ENCODE data around the gene IQCB1. TPM values are rescaled to one million over a fixed set of nuclear protein-coding genes. Genes with fewer than 3 reads are reported as not detected.
"Not testable (repeated sequence)": the region's sequence is repeated elsewhere in the genome, so short reads cannot be mapped to it uniquely, and the experiment has no call there.

Gene IQCB1
- total and polyA plus RNA-seq, 7 experiments from 2014 or later, result 20.3 to 45.6 (median 35.6) TPM

- Mint-ChIP-seq H3K9me3 (no peaks in the 10 kb centered on the region), H3K4me3 (no peak overlapping the region), H3K4me1 (peaks cover 0 to 5% (median 0%) of the 10 kb centered on the region in 7 donors), H3K36me3 (peaks cover 6 to 44% (median 23%) of the 10 kb centered on the region in 5 donors), H3K27me3 (no peaks in the 10 kb centered on the region), H3K27ac (no peak overlapping the region)
- ChIA-PET CTCF (no interaction called here), POLR2A (no interaction called here)
- Histone ChIP-seq H3K4me3 (ENCODE audit: low read length) (no peak overlapping the region), H3K27ac (ENCODE audit: low read depth, low read length) (no peak overlapping the region), H3K4me1 (ENCODE audit: control insufficient read depth in 2 of 2, insufficient read depth in 2 of 2, low read length in 2 of 2) (no peaks in the 10 kb centered on the region), H3K27me3 (ENCODE audit: control insufficient read depth in 2 of 2, insufficient read depth in 2 of 2, low read length in 2 of 2) (no peaks in the 10 kb centered on the region), H3K36me3 (ENCODE audit: control insufficient read depth in 2 of 3, insufficient read depth in 3 of 3, low read length in 3 of 3) (peaks cover 0 to 20% (median 9%) of the 10 kb centered on the region in 3 experiments), H3K9me3 (ENCODE audit: control insufficient read depth in 2 of 3, low read length in 3 of 3) (no peaks in the 10 kb centered on the region)
- DNase-seq (no peak), ATAC-seq (no peak)
- intact Hi-C loops (cut with micrococcal nuclease), result no loop called here
Measured at GRCh38 chr3:121794264-121794983, 40.4 kb downstream of the IQCB1 start.

GRCh38 chr3:121793078-121793477 lies 41.8 kb downstream of the IQCB1 start:
- intact Hi-C loops (cut with micrococcal nuclease), result no loop called here
- peaks cover 13 to 33% (median 13%) of the 10 kb centered on the region in 3 experiments for H3K36me3 ChIP-seq (ENCODE audit: control insufficient read depth in 2 of 3, insufficient read depth in 3 of 3, low read length in 3 of 3)
- Mint-ChIP-seq H3K27ac (no peak overlapping the region), H3K27me3 (no peaks in the 10 kb centered on the region), H3K4me1 (peaks cover 0 to 5% (median 0%) of the 10 kb centered on the region in 7 donors), H3K36me3 (peaks cover 18 to 57% (median 36%) of the 10 kb centered on the region in 5 donors), H3K4me3 (no peak overlapping the region), H3K9me3 (no peaks in the 10 kb centered on the region)
- ChIA-PET POLR2A (no interaction called here), CTCF (no interaction called here)
- DNase-seq (no peak), ATAC-seq (no peak)
- no peaks in the 10 kb centered on the region for H3K4me1 ChIP-seq (ENCODE audit: control insufficient read depth in 2 of 2, insufficient read depth in 2 of 2, low read length in 2 of 2)
- no peaks in the 10 kb centered on the region for H3K27me3 ChIP-seq (ENCODE audit: control insufficient read depth in 2 of 2, insufficient read depth in 2 of 2, low read length in 2 of 2)
- H3K27ac ChIP-seq (ENCODE audit: low read depth, low read length), result no peak overlapping the region
- no peaks in the 10 kb centered on the region for H3K9me3 ChIP-seq (ENCODE audit: control insufficient read depth in 2 of 3, low read length in 3 of 3)
- H3K4me3 ChIP-seq (ENCODE audit: low read length), result no peak overlapping the region

GRCh38 chr3:121786485-121786884 lies 48.4 kb downstream of the IQCB1 start:
- Mint-ChIP-seq H3K4me3 (no peak overlapping the region), H3K27me3 (no peaks in the 10 kb centered on the region), H3K36me3 (peaks cover 23 to 79% (median 60%) of the 10 kb centered on the region in 5 donors), H3K9me3 (no peaks in the 10 kb centered on the region), H3K27ac (no peak overlapping the region), H3K4me1 (peaks cover 0 to 5% (median 0%) of the 10 kb centered on the region in 7 donors)
- intact Hi-C loops (cut with micrococcal nuclease), result no loop called here
- no peak overlapping the region for H3K4me3 ChIP-seq (ENCODE audit: low read length)
- no peaks in the 10 kb centered on the region for H3K9me3 ChIP-seq (ENCODE audit: control insufficient read depth in 2 of 3, low read length in 3 of 3)
- H3K27me3 ChIP-seq (ENCODE audit: control insufficient read depth in 2 of 2, insufficient read depth in 2 of 2, low read length in 2 of 2), result no peaks in the 10 kb centered on the region
- H3K4me1 ChIP-seq (ENCODE audit: control insufficient read depth in 2 of 2, insufficient read depth in 2 of 2, low read length in 2 of 2), result no peaks in the 10 kb centered on the region
- H3K36me3 ChIP-seq (ENCODE audit: control insufficient read depth in 2 of 3, insufficient read depth in 3 of 3, low read length in 3 of 3), result peaks cover 12 to 33% (median 17%) of the 10 kb centered on the region in 3 experiments
- ATAC-seq (no peak), DNase-seq (no peak)
- no peak overlapping the region for H3K27ac ChIP-seq (ENCODE audit: low read depth, low read length)
- CTCF ChIA-PET, result interaction anchor here (0.6 kb wide), 1 partner anchor 217 kb away, joined by 3 read pairs; no protein-coding TSS in a partner anchor
- POLR2A ChIA-PET, result no interaction called here

GRCh38 chr3:121782784-121783183 lies 52.1 kb downstream of the IQCB1 start:
- H3K36me3 Mint-ChIP-seq, result peaks cover 20 to 84% (median 64%) of the 10 kb centered on the region in 5 donors
- H3K4me1 Mint-ChIP-seq, result peaks cover 0 to 11% (median 0%) of the 10 kb centered on the region in 7 donors
- H3K9me3 ChIP-seq (ENCODE audit: control insufficient read depth in 2 of 3, low read length in 3 of 3); H3K4me3 Mint-ChIP-seq; POLR2A ChIA-PET; H3K4me3 ChIP-seq (ENCODE audit: low read length); H3K27me3 ChIP-seq (ENCODE audit: control insufficient read depth in 2 of 2, insufficient read depth in 2 of 2, low read length in 2 of 2); CTCF ChIA-PET; H3K27me3 Mint-ChIP-seq; H3K4me1 ChIP-seq (ENCODE audit: control insufficient read depth in 2 of 2, insufficient read depth in 2 of 2, low read length in 2 of 2); H3K27ac ChIP-seq (ENCODE audit: low read depth, low read length); DNase-seq; H3K27ac Mint-ChIP-seq; ATAC-seq; intact Hi-C loops (cut with micrococcal nuclease); H3K9me3 Mint-ChIP-seq: not testable (repeated sequence)
- H3K36me3 ChIP-seq (ENCODE audit: control insufficient read depth in 2 of 3, insufficient read depth in 3 of 3, low read length in 3 of 3), result peaks cover 3 to 48% (median 15%) of the 10 kb centered on the region in 3 experiments

GRCh38 chr3:121781611-121782010 lies 53.2 kb downstream of the IQCB1 start:
- H3K36me3 Mint-ChIP-seq, result peaks cover 17 to 85% (median 60%) of the 10 kb centered on the region in 5 donors
- H3K4me1 Mint-ChIP-seq, result peaks cover 0 to 9% (median 0%) of the 10 kb centered on the region in 7 donors
- H3K9me3 ChIP-seq (ENCODE audit: control insufficient read depth in 2 of 3, low read length in 3 of 3), result no peaks in the 10 kb centered on the region
- H3K27me3 Mint-ChIP-seq, result no peaks in the 10 kb centered on the region
- H3K27ac ChIP-seq (ENCODE audit: low read depth, low read length), result no peak overlapping the region
- no peak overlapping the region for H3K4me3 Mint-ChIP-seq
- peaks cover 3 to 48% (median 15%) of the 10 kb centered on the region in 3 experiments for H3K36me3 ChIP-seq (ENCODE audit: control insufficient read depth in 2 of 3, insufficient read depth in 3 of 3, low read length in 3 of 3)
- ATAC-seq (no peak), DNase-seq (no peak)
- H3K4me3 ChIP-seq (ENCODE audit: low read length), result no peak overlapping the region
- H3K27me3 ChIP-seq (ENCODE audit: control insufficient read depth in 2 of 2, insufficient read depth in 2 of 2, low read length in 2 of 2), result no peaks in the 10 kb centered on the region
- peaks cover 0 to 5% (median 0%) of the 10 kb centered on the region in 11 donors for H3K9me3 Mint-ChIP-seq
- ChIA-PET CTCF (no interaction called here), POLR2A (no interaction called here)
- no peaks in the 10 kb centered on the region for H3K4me1 ChIP-seq (ENCODE audit: control insufficient read depth in 2 of 2, insufficient read depth in 2 of 2, low read length in 2 of 2)
- intact Hi-C loops (cut with micrococcal nuclease), result no loop called here
- H3K27ac Mint-ChIP-seq, result no peak overlapping the region

- H3K27ac Mint-ChIP-seq; H3K9me3 Mint-ChIP-seq; H3K4me1 ChIP-seq (ENCODE audit: control insufficient read depth in 2 of 2, insufficient read depth in 2 of 2, low read length in 2 of 2); H3K27me3 Mint-ChIP-seq; ATAC-seq; H3K4me1 Mint-ChIP-seq; POLR2A ChIA-PET; H3K4me3 ChIP-seq (ENCODE audit: low read length); H3K4me3 Mint-ChIP-seq; DNase-seq; H3K9me3 ChIP-seq (ENCODE audit: control insufficient read depth in 2 of 3, low read length in 3 of 3); intact Hi-C loops (cut with micrococcal nuclease); CTCF ChIA-PET; H3K27me3 ChIP-seq (ENCODE audit: control insufficient read depth in 2 of 2, insufficient read depth in 2 of 2, low read length in 2 of 2); H3K27ac ChIP-seq (ENCODE audit: low read depth, low read length): not testable (repeated sequence)
- peaks cover 12 to 85% (median 68%) of the 10 kb centered on the region in 5 donors for H3K36me3 Mint-ChIP-seq
- peaks cover 4 to 67% (median 4%) of the 10 kb centered on the region in 3 experiments for H3K36me3 ChIP-seq (ENCODE audit: control insufficient read depth in 2 of 3, insufficient read depth in 3 of 3, low read length in 3 of 3)
Measured at GRCh38 chr3:121775095-121775494, 59.8 kb downstream of the IQCB1 start.

- Histone ChIP-seq H3K4me3 (ENCODE audit: low read length) (no peak overlapping the region), H3K27ac (ENCODE audit: low read depth, low read length) (no peak overlapping the region), H3K27me3 (ENCODE audit: control insufficient read depth in 2 of 2, insufficient read depth in 2 of 2, low read length in 2 of 2) (no peaks in the 10 kb centered on the region), H3K9me3 (ENCODE audit: control insufficient read depth in 2 of 3, low read length in 3 of 3) (no peaks in the 10 kb centered on the region), H3K36me3 (ENCODE audit: control insufficient read depth in 2 of 3, insufficient read depth in 3 of 3, low read length in 3 of 3) (peaks cover 0 to 33% (median 0%) of the 10 kb centered on the region in 3 experiments), H3K4me1 (ENCODE audit: control insufficient read depth in 2 of 2, insufficient read depth in 2 of 2, low read length in 2 of 2) (no peaks in the 10 kb centered on the region)
- no peak for DNase-seq
- Mint-ChIP-seq H3K27ac (no peak overlapping the region), H3K4me3 (no peak overlapping the region), H3K27me3 (peaks cover 0 to 3% (median 0%) of the 10 kb centered on the region in 5 donors), H3K4me1 (peaks cover 0 to 4% (median 0%) of the 10 kb centered on the region in 7 donors), H3K36me3 (peaks cover 5 to 47% (median 36%) of the 10 kb centered on the region in 5 donors), H3K9me3 (peaks cover 0 to 3% (median 0%) of the 10 kb centered on the region in 11 donors)
- ChIA-PET CTCF (no interaction called here), POLR2A (no interaction called here)
- intact Hi-C loops (cut with micrococcal nuclease), result no loop called here
- no peak for ATAC-seq
Measured at GRCh38 chr3:121769246-121769645, 65.6 kb downstream of the IQCB1 start.

Data from naive thymus-derived CD4-positive, alpha-beta T cell (primary cell).